Nephron progenitor cell (in vitro differentiated cells): ENCODE results near the gene WDR54.
"Not testable (repeated sequence)": the region's sequence is repeated elsewhere in the genome, so short reads cannot be mapped to it uniquely, and the experiment has no call there.

Experiments used
- DNase-seq: peaks from one replicate; pipeline ENCODE4 v3.0.0; 2021
- H3K27ac Mint-ChIP-seq: 2 replicates; pipeline ENCODE4 v1.8.0; 2021; ENCODE audit warnings: mild to moderate bottlenecking, moderate library complexity, mixed read lengths
- H3K27me3 Mint-ChIP-seq: 2 replicates; pipeline ENCODE4 v1.8.0; 2021; ENCODE audit warnings: mild to moderate bottlenecking, low read depth, mixed read lengths; ENCODE audit not compliant: poor library complexity
- H3K36me3 Mint-ChIP-seq: 2 replicates; pipeline ENCODE4 v1.8.0; 2021; ENCODE audit warnings: low read depth, mixed read lengths
- H3K4me1 Mint-ChIP-seq: 2 replicates; pipeline ENCODE4 v1.8.0; 2021; ENCODE audit warnings: mixed read lengths
- H3K4me3 Mint-ChIP-seq: 2 replicates; pipeline ENCODE4 v1.8.0; 2021; ENCODE audit warnings: mild to moderate bottlenecking, moderate library complexity, mixed read lengths
- H3K9me3 Mint-ChIP-seq: 2 replicates; pipeline ENCODE4 v1.8.0; 2021; ENCODE audit warnings: mild to moderate bottlenecking, moderate library complexity, mixed read lengths
- TF ChIP-seq, protein P1 (sequence below): fragments of 200-600 bp; sonication (generic); IDR thresholded peaks from 2 replicates; pipeline ENCODE4 v1.5.0; 2021; ENCODE audit warnings: antibody characterized with exemption

WDR54 gene

DNA sequence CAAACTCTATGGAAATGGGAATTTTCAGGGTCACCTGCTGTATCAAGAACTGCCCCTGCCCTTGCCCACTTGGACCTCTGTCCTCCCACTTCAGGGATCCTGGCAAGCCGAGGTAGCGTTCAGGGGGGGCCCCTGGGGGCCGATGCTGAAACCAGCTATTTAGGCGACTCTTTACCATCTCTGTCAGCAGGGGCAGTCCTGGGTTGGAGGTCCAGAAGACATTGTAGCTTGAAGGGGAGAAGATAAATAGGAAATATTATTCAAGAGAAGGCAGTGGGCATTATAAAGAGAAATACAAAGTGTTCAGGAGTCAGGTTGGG is 41.2 kb downstream of the WDR54 start:
- Mint-ChIP-seq H3K4me1 (peaks cover 45% of the 10 kb centered on the region), H3K27me3 (no peaks in the 10 kb centered on the region), H3K27ac (no peak overlapping the region), H3K36me3 (peaks cover 16% of the 10 kb centered on the region), H3K9me3 (no peaks in the 10 kb centered on the region), H3K4me3 (peak overlapping the region; percentile 75)
- TF ChIP-seq, protein P1, sequence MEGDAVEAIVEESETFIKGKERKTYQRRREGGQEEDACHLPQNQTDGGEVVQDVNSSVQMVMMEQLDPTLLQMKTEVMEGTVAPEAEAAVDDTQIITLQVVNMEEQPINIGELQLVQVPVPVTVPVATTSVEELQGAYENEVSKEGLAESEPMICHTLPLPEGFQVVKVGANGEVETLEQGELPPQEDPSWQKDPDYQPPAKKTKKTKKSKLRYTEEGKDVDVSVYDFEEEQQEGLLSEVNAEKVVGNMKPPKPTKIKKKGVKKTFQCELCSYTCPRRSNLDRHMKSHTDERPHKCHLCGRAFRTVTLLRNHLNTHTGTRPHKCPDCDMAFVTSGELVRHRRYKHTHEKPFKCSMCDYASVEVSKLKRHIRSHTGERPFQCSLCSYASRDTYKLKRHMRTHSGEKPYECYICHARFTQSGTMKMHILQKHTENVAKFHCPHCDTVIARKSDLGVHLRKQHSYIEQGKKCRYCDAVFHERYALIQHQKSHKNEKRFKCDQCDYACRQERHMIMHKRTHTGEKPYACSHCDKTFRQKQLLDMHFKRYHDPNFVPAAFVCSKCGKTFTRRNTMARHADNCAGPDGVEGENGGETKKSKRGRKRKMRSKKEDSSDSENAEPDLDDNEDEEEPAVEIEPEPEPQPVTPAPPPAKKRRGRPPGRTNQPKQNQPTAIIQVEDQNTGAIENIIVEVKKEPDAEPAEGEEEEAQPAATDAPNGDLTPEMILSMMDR, result no peak
- no peak for DNase-seq

GRCh38 chr2:74464406-74464805 is 42.9 kb downstream of the WDR54 start:
- H3K9me3 Mint-ChIP-seq, result no peaks in the 10 kb centered on the region
- H3K27me3 Mint-ChIP-seq, result no peaks in the 10 kb centered on the region
- TF ChIP-seq, protein P1, result no peak
- H3K27ac Mint-ChIP-seq, result no peak overlapping the region
- DNase-seq, result no peak
- H3K4me1 Mint-ChIP-seq, result peaks cover 37% of the 10 kb centered on the region
- peak overlapping the region; percentile 97 for H3K4me3 Mint-ChIP-seq
- H3K36me3 Mint-ChIP-seq, result peaks cover 16% of the 10 kb centered on the region

DNA sequence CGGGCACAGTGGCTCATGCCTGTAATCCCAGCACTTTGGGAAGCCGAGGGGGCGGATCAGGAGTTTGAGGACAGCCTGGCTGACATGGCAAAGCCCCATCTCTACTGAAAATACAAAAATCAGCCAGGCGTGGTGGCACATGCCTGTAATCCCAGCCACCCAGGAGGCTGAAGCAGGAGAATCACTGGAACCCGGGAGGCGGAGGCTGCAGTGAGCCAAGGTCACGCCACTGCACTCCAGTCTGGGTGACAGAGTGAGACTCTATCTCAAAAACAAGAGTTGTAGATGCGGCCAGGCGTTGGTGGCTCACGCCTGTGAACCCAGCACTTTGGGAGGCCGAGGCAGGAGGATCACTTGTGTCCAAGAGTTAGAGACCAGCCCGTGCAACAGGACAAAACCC is 49.2 kb downstream of the WDR54 start:
- H3K4me3 Mint-ChIP-seq, result peak overlapping the region; percentile 78
- peaks cover 25% of the 10 kb centered on the region for H3K36me3 Mint-ChIP-seq
- H3K9me3 Mint-ChIP-seq, H3K27me3 Mint-ChIP-seq, DNase-seq: not testable (repeated sequence)
- peaks cover 36% of the 10 kb centered on the region for H3K4me1 Mint-ChIP-seq
- H3K27ac Mint-ChIP-seq, result peak overlapping the region; percentile 55

DNA sequence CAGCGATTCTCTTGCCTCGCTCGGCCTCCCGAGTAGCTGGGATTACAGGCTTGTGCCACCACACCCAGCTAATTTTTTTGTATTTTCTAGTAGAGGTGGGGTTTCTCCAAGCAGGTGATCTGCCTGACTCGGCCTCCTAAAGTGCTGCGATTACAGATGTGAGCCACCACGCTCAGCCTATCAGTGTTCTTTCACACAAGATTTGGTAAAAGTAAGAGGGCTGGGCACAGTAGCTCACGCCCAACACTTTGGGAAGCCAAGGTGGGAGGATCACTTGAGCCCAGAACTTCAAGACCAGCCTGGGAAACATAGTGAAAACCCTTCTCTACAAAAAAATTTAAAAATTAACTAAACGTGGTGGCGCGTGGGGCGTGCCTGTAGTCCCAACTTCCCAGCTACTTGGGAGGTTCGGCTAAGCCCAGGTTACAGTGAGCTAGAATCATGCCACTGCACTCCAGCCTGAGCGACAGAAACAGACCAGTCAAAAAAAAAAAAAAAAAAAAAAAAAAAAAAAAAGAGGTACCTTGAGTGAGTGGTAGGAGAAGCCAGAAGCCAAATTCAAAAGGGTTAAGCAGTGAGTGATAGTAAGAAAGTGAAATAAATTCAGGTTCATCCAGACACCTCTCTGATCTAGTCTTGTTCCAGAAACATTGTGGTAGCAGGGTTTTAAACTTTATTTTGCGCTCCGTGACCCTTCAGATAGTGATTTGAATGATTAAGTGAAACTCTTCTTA is 50.0 kb downstream of the WDR54 start:
- Mint-ChIP-seq H3K4me3 (peak overlapping the region; percentile 96), H3K9me3 (no peaks in the 10 kb centered on the region), H3K27ac (peak overlapping the region; percentile 100), H3K36me3 (peaks cover 28% of the 10 kb centered on the region), H3K4me1 (peaks cover 31% of the 10 kb centered on the region), H3K27me3 (peaks cover 5% of the 10 kb centered on the region)
- DNase-seq, result no peak
- TF ChIP-seq, protein P1, result no peak

- TF ChIP-seq, protein P1, result no peak
- H3K27ac Mint-ChIP-seq, result peak within 1 kb of the TSS; percentile 100
Measured at GRCh38 chr2:74472086-74472944, 50.8 kb downstream of the WDR54 start, which contains the start of gene MRPL53. Gene MRPL53 (minus strand): TSS chr2:74472680. CDS start chr2:74472660, 20 bp downstream.

GRCh38 chr2:74472945-74473258 is 51.4 kb downstream of the WDR54 start:
- DNase-seq, result no peak
- TF ChIP-seq, protein P1, result no peak
- H3K36me3 Mint-ChIP-seq, result peaks cover 32% of the 10 kb centered on the region
- H3K9me3 Mint-ChIP-seq, result no peaks in the 10 kb centered on the region
- H3K27ac Mint-ChIP-seq, result peak overlapping the region; percentile 100
- peak overlapping the region; percentile 96 for H3K4me3 Mint-ChIP-seq
- H3K4me1 Mint-ChIP-seq, result peaks cover 31% of the 10 kb centered on the region
- H3K27me3 Mint-ChIP-seq, result peaks cover 7% of the 10 kb centered on the region

More at GRCh38 chr2:74472086-74472944, 50.8 kb downstream of the WDR54 start, which contains the start of gene MRPL53:
- Mint-ChIP-seq H3K4me3 (peak within 1 kb of the TSS; percentile 96), H3K36me3 (peaks cover 29% of the 10 kb centered on the region), H3K27me3 (peaks cover 5% of the 10 kb centered on the region), H3K9me3 (no peaks in the 10 kb centered on the region), H3K4me1 (peaks cover 31% of the 10 kb centered on the region)
- DNase-seq, result peak; percentile 95
